Dorsolateral prefrontal cortex (tissue), 118 donors: ENCODE data around the gene TCAF2. TPM values are rescaled to one million over a fixed set of nuclear protein-coding genes. Genes with fewer than 3 reads are reported as not detected.

Source experiments
- total RNA-seq, 120 experiments: library from RNA; stranded (reverse); gene quantifications; one replicate each; pipeline versions ENCODE4 v1.2.3 to v1.2.4, GENCODE V29; 2022

The TCAF2 gene
- total RNA-seq, 120 experiments from 2014 or later = 0.91 to 10.3 (median 3.6) TPM

Other genes with a start within 250 kb of the TCAF2 start
- gene ZYX, start 239.6 kb upstream of the TCAF2 start, total RNA-seq = 100 to 1,000 TPM in 70 of 120 experiments, 10 to 100 TPM in 50; 67.5 to 174 (median 103) TPM
- 1 to 10 TPM in 16 of 120 experiments, under 1 TPM in 70, not detected in 34; 0.17 to 2.5 (median 0.62) TPM for gene EPHA1, start 212.1 kb upstream of the TCAF2 start, total RNA-seq
- under 1 TPM in 9 of 120 experiments, not detected in 111; 0.48 to 0.93 (median 0.86) TPM for gene TAS2R60, start 177.5 kb upstream of the TCAF2 start, total RNA-seq
- gene TAS2R41, start 143.1 kb upstream of the TCAF2 start, total RNA-seq = under 1 TPM in 2 of 120 experiments, not detected in 118; 0.52 to 0.73 TPM
- gene CTAGE15, start 49.2 kb upstream of the TCAF2 start, total RNA-seq = 1 to 10 TPM in 9 of 120 experiments, under 1 TPM in 18, not detected in 93; 0.18 to 1.7 (median 0.57) TPM
- 1 to 10 TPM in 61 of 120 experiments, under 1 TPM in 45, not detected in 14; 0.25 to 5.1 (median 1.1) TPM for gene CTAGE6, start 136.7 kb downstream of the TCAF2 start, total RNA-seq